Uterus (tissue), 4 donors: Measurements from ENCODE around the gene CRYBG2. TPM values are rescaled to one million over a fixed set of nuclear protein-coding genes. Genes with fewer than 3 reads are reported as not detected.
"Not testable (repeated sequence)": the region's sequence is repeated elsewhere in the genome, so short reads cannot be mapped to it uniquely, and the experiment has no call there.

Experiments used
- DNase-seq, 2 donors: peaks; one replicate each; pipeline ENCODE4 v3.0.0-alpha.2; 2019 to 2020
- H3K27ac ChIP-seq, 2 donors: fragments of 200-600 bp; sonication (generic); 1 replicate in 1 of 2; 2 replicates in 1 of 2; pipeline ENCODE4 v1.5.1; 2016 to 2018
- H3K27me3 ChIP-seq, 2 donors: fragments of 200-600 bp; sonication (generic); one replicate each; pipeline ENCODE4 v1.5.1; 2018 to 2019; ENCODE audit warnings: control low read depth in 1 of 2
- H3K36me3 ChIP-seq, 2 donors: fragments of 200-600 bp; sonication (generic); one replicate each; pipeline ENCODE4 v1.5.1; 2019; ENCODE audit warnings: control low read depth in 1 of 2
- H3K4me1 ChIP-seq, 2 donors: fragments of 200-600 bp; sonication (generic); one replicate each; pipeline ENCODE4 v1.5.1; 2018 to 2019; ENCODE audit warnings: control low read depth in 1 of 2
- H3K4me3 ChIP-seq, 2 donors: fragments of 200-600 bp; sonication (generic); 1 replicate in 1 of 2; 2 replicates in 1 of 2; pipeline ENCODE4 v1.5.1; 2018 to 2019; ENCODE audit warnings: mild to moderate bottlenecking in 1 of 2
- H3K9me3 ChIP-seq, 2 donors: fragments of 200-600 bp; sonication (generic); one replicate each; pipeline ENCODE4 v1.5.1; 2019; ENCODE audit warnings: control low read depth in 1 of 2
- CTCF ChIP-seq, 4 experiments: fragments of 200-600 bp in 2 of 4; fragments of 450-650 bp in 2 of 4; sonication (generic) in 2 of 4; IDR thresholded peaks; one replicate each; pipeline ENCODE4 v1.5.1; 2016 to 2019; ENCODE audit warnings: antibody characterized with exemption in 4 of 4, mild to moderate bottlenecking in 2 of 4, moderate library complexity in 1 of 4
- POLR2A ChIP-seq, 2 donors: fragments of 450-650 bp; IDR thresholded peaks; one replicate each; pipeline ENCODE4 v1.6.1; 2016; ENCODE audit warnings: antibody characterized with exemption in 2 of 2, mild to moderate bottlenecking in 1 of 2, moderate library complexity in 1 of 2
- intact Hi-C: fragments of 100-400 bp; cut with DNase I; formaldehyde crosslinking; loops from one replicate; pipeline ENCODE4 v1.15.1; 2023; ENCODE audit warnings: low total_unique reads
- total RNA-seq, 4 donors: library from RNA; depleted of rRNA in 3 of 4; stranded (reverse); fragments of >200 nt in 3 of 4; gene quantifications; one replicate each; pipeline versions ENCODE4 v1.1.0 to v1.2.4, GENCODE V29; 2014 to 2023
- donor health status: DM: yes; HTN: yes; CAD: no.

The CRYBG2 gene
- total RNA-seq, 4 donors from 2014 or later: 3.0 TPM; not detected in 3

GRCh38 chr1:26395754-26396153, 41.8 kb upstream of the CRYBG2 start:
- TF ChIP-seq CTCF (IDR thresholded peaks at IDR 0.05) (no peak), POLR2A (IDR thresholded peaks at IDR 0.05) (no peak)
- no peak overlapping the region for H3K27ac ChIP-seq
- intact Hi-C loops: no loop called here

GRCh38 chr1:26391450-26391849, 37.5 kb upstream of the CRYBG2 start:
- no peak overlapping the region for H3K4me3 ChIP-seq
- DNase-seq: no peak
- no peaks in the 10 kb centered on the region for H3K27me3 ChIP-seq
- H3K9me3 ChIP-seq: no peaks in the 10 kb centered on the region
- H3K36me3 ChIP-seq: no peaks in the 10 kb centered on the region
- H3K4me1 ChIP-seq: no peaks in the 10 kb centered on the region
- intact Hi-C loops: no loop called here
- no peak overlapping the region for H3K27ac ChIP-seq
- TF ChIP-seq POLR2A (IDR thresholded peaks at IDR 0.05): no peak
- TF ChIP-seq CTCF (IDR thresholded peaks at IDR 0.05): no peak

More at GRCh38 chr1:26395754-26396153, 41.8 kb upstream of the CRYBG2 start:
- Histone ChIP-seq H3K36me3 (no peaks in the 10 kb centered on the region), H3K27me3 (no peaks in the 10 kb centered on the region), H3K4me1 (no peaks in the 10 kb centered on the region), H3K4me3 (no peak overlapping the region), H3K9me3 (no peaks in the 10 kb centered on the region)
- no peak for DNase-seq

GRCh38 chr1:26389604-26390247, 35.8 kb upstream of the CRYBG2 start:
- intact Hi-C loops: no loop called here
- H3K27me3 ChIP-seq: no peaks in the 10 kb centered on the region
- TF ChIP-seq POLR2A (IDR thresholded peaks at IDR 0.05) (no peak), CTCF (IDR thresholded peaks at IDR 0.05) (no peak)

GRCh38 chr1:26388791-26389445, 35.0 kb upstream of the CRYBG2 start:
- Histone ChIP-seq H3K4me3 (no peak overlapping the region), H3K27ac (no peak overlapping the region), H3K4me1 (no peaks in the 10 kb centered on the region), H3K27me3 (no peaks in the 10 kb centered on the region), H3K36me3 (no peaks in the 10 kb centered on the region), H3K9me3 (no peaks in the 10 kb centered on the region)
- no peak for DNase-seq
- intact Hi-C loops: no loop called here
- TF ChIP-seq POLR2A (IDR thresholded peaks at IDR 0.05) (no peak), CTCF (IDR thresholded peaks at IDR 0.05) (no peak)

More at GRCh38 chr1:26389604-26390247, 35.8 kb upstream of the CRYBG2 start:
- no peak overlapping the region for H3K27ac ChIP-seq
- H3K9me3 ChIP-seq: no peaks in the 10 kb centered on the region
- H3K36me3 ChIP-seq: no peaks in the 10 kb centered on the region
- H3K4me3 ChIP-seq: no peak overlapping the region
- no peaks in the 10 kb centered on the region for H3K4me1 ChIP-seq
- no peak for DNase-seq

GRCh38 chr1:26387447-26387846, 33.5 kb upstream of the CRYBG2 start:
- Histone ChIP-seq H3K36me3 (no peaks in the 10 kb centered on the region), H3K27me3 (no peaks in the 10 kb centered on the region), H3K27ac (no peak overlapping the region), H3K4me3 (no peak overlapping the region), H3K4me1 (no peaks in the 10 kb centered on the region), H3K9me3 (no peaks in the 10 kb centered on the region)
- TF ChIP-seq POLR2A (IDR thresholded peaks at IDR 0.05) (no peak), CTCF (IDR thresholded peaks at IDR 0.05) (no peak)
- intact Hi-C loops: no loop called here
- no peak for DNase-seq

- H3K27ac ChIP-seq, H3K9me3 ChIP-seq, DNase-seq, H3K4me1 ChIP-seq, H3K36me3 ChIP-seq, H3K4me3 ChIP-seq, H3K27me3 ChIP-seq, intact Hi-C loops: not testable (repeated sequence)
Observed at GRCh38 chr1:26385063-26385462, 31.1 kb upstream of the CRYBG2 start.
